HG03095 (cell line): Measurements from ENCODE around the gene PORCN.
A peak's percentile ranks its signal among the peaks of the same experiment; 100 is the strongest.
"Not testable (repeated sequence)": the region's sequence is repeated elsewhere in the genome, so short reads cannot be mapped to it uniquely, and the experiment has no call there.

ENCODE experiments used
- ATAC-seq: cut with Tn5 transposase; IDR thresholded peaks from one replicate; pipeline ENCODE4 v1.9.1; 2021; ENCODE audit warnings: moderate library complexity; ENCODE audit not compliant: unreplicated experiment

PORCN gene

GRCh38 chrX:48509619-48510018 lies 827 bp downstream of the PORCN start:
- ATAC-seq = no peak

GRCh38 chrX:48511560-48511959 lies 2.8 kb downstream of the PORCN start:
- ATAC-seq = no peak

- ATAC-seq = no peak
Measured at GRCh38 chrX:48512371-48512935, 3.7 kb downstream of the PORCN start.

GRCh38 chrX:48513670-48514069 lies 4.9 kb downstream of the PORCN start:
- ATAC-seq = no peak

- ATAC-seq = no peak
Measured at GRCh38 chrX:48514126-48514806, 5.5 kb downstream of the PORCN start.

GRCh38 chrX:48514868-48515460 lies 6.2 kb downstream of the PORCN start:
- ATAC-seq = no peak

- ATAC-seq = no peak
Measured at GRCh38 chrX:48515842-48516241, 7.0 kb downstream of the PORCN start.

GRCh38 chrX:48516285-48516684 lies 7.5 kb downstream of the PORCN start:
- no peak for ATAC-seq

- no peak for ATAC-seq
Measured at GRCh38 chrX:48516987-48517386, 8.2 kb downstream of the PORCN start.

- ATAC-seq = not testable (repeated sequence)
Measured at GRCh38 chrX:48519481-48519880, 10.7 kb downstream of the PORCN start.

- ATAC-seq = no peak
Measured at GRCh38 chrX:48520455-48520854, 11.7 kb downstream of the PORCN start.

- no peak for ATAC-seq
Measured at GRCh38 chrX:48520976-48521352, 12.2 kb downstream of the PORCN start.

GRCh38 chrX:48521353-48522243 lies 12.8 kb downstream of the PORCN start, which contains the start of gene EBP:
EBP (plus strand) TSS chrX:48521808; CDS start chrX:48523772, 1,964 bp downstream.
- ATAC-seq = peak; percentile 88

GRCh38 chrX:48522291-48522690 lies 13.5 kb downstream of the PORCN start:
- no peak for ATAC-seq

- no peak for ATAC-seq
Measured at GRCh38 chrX:48523682-48524081, 14.9 kb downstream of the PORCN start.

GRCh38 chrX:48525853-48526252 lies 17.1 kb downstream of the PORCN start:
- not testable (repeated sequence) for ATAC-seq

- no peak for ATAC-seq
Measured at GRCh38 chrX:48530736-48531135, 21.9 kb downstream of the PORCN start.

- ATAC-seq = no peak
Measured at GRCh38 chrX:48531358-48531959, 22.7 kb downstream of the PORCN start.

- no peak for ATAC-seq
Measured at GRCh38 chrX:48532161-48532560, 23.4 kb downstream of the PORCN start.

- ATAC-seq = no peak
Measured at GRCh38 chrX:48533165-48533564, 24.4 kb downstream of the PORCN start.
